M059J (cell line): ENCODE results near the gene GBX2. TPM values are rescaled to one million over a fixed set of nuclear protein-coding genes. Genes with fewer than 3 reads are reported as not detected.
A peak's percentile ranks its signal among the peaks of the same experiment; 100 is the strongest.

Experiments
- DNase-seq: peaks from one replicate; pipeline ENCODE4 v3.0.0-alpha.2; 2012; ENCODE audit warnings: low read depth
- total RNA-seq: library from RNA; depleted of rRNA; stranded (reverse); fragments of >200 nt; shearing (Covaris generic); gene quantifications from 2 replicates; pipeline ENCODE4 v1.2.3, GENCODE V29; 2014; rRNA removed

The GBX2 gene
- 0.96 and 6.6 TPM in 2 replicates for total RNA-seq

DNA sequence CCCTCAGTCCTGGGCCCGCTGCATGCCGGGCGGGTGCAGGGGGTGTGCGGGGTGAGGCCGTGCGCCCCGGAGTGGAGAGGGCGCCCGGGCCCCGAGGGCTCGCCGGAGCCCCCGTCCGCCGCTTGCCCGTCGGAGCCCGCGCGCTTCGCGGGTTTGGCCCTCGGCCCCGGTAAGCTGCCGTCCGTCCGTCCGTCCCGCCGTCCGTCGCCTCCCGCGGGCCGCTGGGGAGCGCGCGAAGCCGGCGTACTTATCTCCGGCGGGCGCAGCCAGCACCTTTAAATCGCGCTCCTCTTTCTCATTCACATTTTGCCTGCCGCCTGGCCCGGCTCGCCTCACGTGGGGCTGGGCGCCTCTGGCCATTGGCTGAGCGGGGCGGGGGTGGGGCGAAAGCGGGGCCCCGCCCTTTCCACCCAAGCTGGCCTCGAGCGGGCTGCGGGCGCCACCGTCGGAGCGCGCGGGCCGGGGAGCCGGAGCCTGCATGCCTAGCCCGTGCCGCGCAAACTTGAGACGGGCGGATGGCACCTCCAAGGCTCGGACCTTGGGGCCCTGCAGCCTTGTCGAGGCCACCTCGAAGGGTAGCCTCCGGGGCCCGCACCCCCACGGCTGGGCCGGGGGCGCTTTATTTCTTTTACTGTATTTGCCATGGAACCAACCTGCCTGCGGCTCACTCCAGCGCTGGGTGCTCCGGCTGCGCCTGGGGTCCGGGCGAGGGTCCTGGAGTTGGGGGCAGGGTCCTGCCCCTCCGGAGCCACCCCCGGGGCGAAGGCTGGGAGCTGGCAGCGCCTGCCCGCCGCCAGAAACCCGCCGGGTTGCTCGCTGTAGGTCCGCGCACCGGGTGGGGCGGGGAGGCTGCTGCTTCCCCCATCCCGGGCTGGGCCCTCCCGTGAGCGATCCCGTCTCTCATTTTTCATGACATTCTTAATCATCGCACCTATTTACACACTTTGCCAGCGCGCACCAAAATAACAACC, at the start of gene GBX2:
GBX2 (minus strand) TSS at position 277 of the 971 bp plus-strand sequence. CDS start 415 bp downstream, outside the sequence.
- peak; percentile 83 for DNase-seq

- DNase-seq = no peak
Observed at GRCh38 chr2:236217926-236218325, 49.7 kb upstream of the GBX2 start.

- no peak for DNase-seq
Observed at GRCh38 chr2:236216711-236217110, 48.5 kb upstream of the GBX2 start.

- no peak for DNase-seq
Observed at GRCh38 chr2:236215761-236216333, 47.7 kb upstream of the GBX2 start.

- peak; percentile 12 for DNase-seq
Observed at GRCh38 chr2:236215196-236215595, 47.0 kb upstream of the GBX2 start.

DNA sequence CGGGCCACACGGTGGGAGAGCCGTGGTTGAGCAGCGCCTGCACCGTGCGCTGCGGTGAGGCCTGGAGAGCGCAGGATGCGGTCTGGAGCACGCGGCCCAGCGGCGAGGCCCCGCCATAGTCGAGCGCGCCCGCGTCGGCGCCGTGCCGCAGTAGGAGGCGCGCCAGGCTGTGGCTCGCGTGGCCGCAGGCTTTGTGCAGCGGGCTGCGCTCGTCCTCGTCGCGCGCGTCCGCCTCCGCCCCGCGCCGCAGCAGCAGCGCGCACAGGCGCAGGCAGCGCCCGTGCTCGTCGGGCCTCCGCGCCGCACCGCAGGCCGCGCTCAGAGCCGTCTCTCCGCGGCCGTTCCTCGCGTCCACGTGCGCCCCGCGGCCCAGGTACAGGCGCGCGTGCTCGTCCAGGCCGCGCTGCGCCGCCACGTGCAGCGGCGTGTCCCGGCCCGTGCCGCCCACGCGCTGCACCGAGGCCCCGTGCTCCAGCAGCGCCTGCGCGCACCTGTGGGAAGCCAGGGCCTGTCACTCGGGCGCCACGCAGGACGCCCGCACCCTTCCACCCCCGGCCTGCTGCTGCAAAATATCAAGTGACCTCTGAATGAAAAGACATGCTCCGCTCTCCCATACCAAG, 46.3 kb upstream of the GBX2 start:
- DNase-seq = no peak

- DNase-seq = no peak
Observed at GRCh38 chr2:236211296-236211695, 43.1 kb upstream of the GBX2 start.

DNA sequence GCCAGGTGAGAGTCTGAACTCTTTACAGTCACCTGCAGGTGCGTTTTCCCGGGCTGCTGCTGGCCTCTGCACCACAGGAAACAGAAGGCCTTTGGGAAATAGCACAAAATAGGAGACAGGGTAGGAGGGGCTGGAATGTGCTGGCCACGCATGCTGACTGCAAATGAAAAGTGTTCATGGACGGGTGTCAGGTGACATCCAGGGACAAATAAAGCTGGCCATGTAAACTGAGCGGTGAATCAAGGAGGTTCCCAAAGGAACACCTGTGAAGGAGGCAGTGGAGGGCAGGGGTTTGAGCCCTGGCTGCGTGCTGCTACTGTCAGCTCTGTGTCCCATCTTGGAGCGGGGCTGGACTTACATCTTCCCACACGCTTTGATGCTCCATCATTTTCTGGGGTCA, 42.4 kb upstream of the GBX2 start:
- no peak for DNase-seq

GRCh38 chr2:236209996-236210395, 41.8 kb upstream of the GBX2 start:
- DNase-seq = no peak

DNA sequence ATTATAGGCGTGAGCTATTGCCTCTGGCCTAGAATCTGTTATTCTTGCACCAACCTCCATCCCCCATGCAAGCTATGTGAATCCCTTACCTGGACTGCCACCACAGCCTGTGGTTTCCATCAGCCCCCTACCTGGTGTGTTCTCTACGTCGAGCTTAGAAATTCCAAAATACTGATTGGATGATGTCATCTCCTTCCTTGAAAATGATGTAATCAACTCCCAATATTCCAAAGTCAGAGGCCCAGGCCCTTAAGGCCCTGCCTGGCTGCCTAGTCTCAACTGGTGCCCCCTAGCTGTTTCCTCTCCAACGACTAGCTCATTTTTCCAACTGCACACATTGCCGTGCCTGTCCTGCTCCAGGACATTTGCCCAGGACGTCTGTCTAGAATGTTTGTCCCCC, 41.3 kb upstream of the GBX2 start:
- DNase-seq = no peak

- no peak for DNase-seq
Observed at GRCh38 chr2:236208019-236208926, 40.1 kb upstream of the GBX2 start.

DNA sequence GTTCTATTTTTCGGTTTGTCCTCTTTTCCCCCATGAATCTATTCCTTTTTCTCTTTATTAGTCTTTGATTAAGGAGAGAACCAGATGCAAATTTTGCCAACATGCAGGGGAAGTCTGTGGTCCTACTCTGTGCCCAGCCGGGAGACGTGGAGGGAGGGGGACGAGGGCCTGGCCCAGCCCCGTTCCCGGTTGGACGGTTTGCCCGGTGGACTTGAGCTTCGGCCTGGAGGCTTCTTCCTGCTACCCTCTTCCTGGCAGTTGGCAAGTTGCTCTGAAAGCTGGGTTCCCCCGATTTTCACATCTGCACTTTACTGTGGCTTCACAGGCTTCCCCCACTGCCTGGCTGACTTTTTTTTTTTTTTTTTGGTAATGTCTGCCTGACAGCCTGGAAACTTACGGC, 39.3 kb upstream of the GBX2 start:
- DNase-seq = no peak

- peak; percentile 16 for DNase-seq
Observed at GRCh38 chr2:236205867-236206645, 37.9 kb upstream of the GBX2 start.

GRCh38 chr2:236204953-236205352, 36.8 kb upstream of the GBX2 start:
- no peak for DNase-seq

- DNase-seq = no peak
Observed at GRCh38 chr2:236200378-236200777, 32.2 kb upstream of the GBX2 start.

DNA sequence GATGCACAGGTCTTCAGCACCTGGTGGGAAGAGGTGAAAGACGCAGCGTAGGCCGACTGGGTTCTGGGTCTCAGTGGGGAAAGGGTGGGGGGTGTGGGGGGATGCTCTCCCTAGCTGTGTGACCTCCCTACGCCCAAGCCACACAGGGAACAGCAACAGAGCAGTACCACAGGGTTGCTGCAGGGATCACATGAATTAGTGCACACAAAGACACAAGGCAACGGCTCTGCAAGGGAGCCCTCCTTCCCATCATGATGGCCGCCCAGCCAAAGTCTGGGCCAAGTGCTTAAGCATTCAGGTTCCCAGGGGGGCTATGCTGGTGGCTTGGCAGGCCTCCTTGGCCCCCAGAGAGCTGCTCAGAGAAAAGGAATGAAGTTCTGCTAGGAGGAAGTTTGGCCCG, 28.2 kb upstream of the GBX2 start:
- no peak for DNase-seq

GRCh38 chr2:236195726-236196125, 27.5 kb upstream of the GBX2 start:
- DNase-seq = no peak

DNA sequence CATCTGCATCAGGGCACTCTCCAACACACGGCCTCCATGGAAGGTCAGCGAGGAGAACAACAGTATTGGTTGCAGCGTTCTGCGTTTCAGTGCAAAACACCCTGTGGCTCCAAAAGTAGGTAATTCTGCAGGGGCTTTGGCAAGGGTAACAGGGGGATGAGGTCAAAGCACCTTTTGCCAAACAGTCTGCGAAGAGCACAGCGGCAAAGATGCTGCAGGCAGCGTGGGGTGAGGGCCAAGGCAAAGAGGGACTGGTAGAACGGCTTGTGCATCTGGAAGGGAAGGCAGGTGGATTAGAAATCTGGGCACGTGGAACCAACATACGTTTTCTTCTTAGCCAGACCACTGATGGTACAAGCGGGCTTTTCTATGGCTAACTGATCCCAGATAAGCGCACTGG, 26.6 kb upstream of the GBX2 start:
- no peak for DNase-seq

GRCh38 chr2:236193026-236193425, 24.8 kb upstream of the GBX2 start:
- DNase-seq = no peak

DNA sequence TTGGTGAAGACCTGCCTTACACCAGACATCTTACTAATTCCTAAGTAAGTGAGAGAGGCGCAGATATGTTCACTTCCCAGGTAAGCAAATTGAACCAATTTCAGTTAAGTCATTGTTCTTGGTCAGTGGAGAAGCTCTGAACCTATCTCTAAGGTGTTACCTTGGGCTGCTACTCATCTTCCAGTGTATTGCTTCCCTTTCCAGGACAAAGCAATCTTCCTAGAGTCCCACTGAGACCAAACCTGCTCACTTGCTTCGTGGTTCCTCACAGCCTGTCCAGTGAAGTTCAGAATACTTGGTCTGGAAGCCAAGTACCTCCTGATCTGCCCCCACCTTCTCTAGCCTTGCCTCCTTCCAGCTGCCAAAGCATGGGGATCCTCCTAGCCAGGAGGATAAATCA, 22.5 kb upstream of the GBX2 start:
- no peak for DNase-seq

GRCh38 chr2:236184701-236185100, 16.5 kb upstream of the GBX2 start:
- no peak for DNase-seq
